Measurements from ENCODE around the gene MYO15B.
A peak's percentile ranks its signal among the peaks of the same experiment; 100 is the strongest.

MYO15B gene

DNA sequence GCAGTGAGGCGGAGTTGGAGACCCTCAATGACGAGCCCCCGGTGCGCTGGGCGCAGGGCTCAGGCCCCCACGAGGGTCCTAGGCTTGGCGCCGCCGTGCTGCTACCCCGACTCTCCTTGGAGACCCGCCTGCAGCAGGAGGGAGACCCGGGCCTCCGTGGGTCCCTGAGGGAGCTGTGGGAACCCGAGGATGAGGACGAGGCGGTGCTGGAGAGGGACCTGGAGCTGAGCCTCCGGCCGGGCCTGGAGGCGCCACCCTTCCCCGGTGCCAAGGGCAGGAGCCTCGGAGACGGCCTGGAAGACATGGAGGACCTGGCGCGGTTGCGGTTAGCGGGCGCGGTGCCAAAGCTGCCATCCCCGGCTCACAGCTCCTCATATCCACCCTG is 2.3 kb downstream of the MYO15B start:
- no peak for TF ChIP-seq EZH2 (IDR thresholded peaks at IDR 0.05; ENCODE audit: borderline replicate concordance, low read depth, low read length, severe bottlenecking)
- no peak for TF ChIP-seq CTCF (IDR thresholded peaks at IDR 0.05; ENCODE audit: borderline replicate concordance, extremely low read depth, low read length, poor library complexity, severe bottlenecking)
- H3K4me3 ChIP-seq (ENCODE audit: low read depth in 1 of 2, low read length in 2 of 2) = peak overlapping the region in 1 of 2 experiments; percentile 63; a peak in 2 of 4 replicates
- peak overlapping the region; percentile 62 for H3K9ac ChIP-seq (ENCODE audit: low read depth, low read length)
- H3K9me3 ChIP-seq (ENCODE audit: insufficient read depth, low read length, severe bottlenecking) = no peaks in the 10 kb centered on the region
- H3K27me3 ChIP-seq (ENCODE audit: insufficient read depth, low read length, poor library complexity) = peaks cover 15% of the 10 kb centered on the region
- H3K4me2 ChIP-seq (ENCODE audit: insufficient read depth, low read length) = peak overlapping the region; percentile 83
- no peaks in the 10 kb centered on the region for H4K20me1 ChIP-seq (ENCODE audit: insufficient read depth, low read length)
- no peak overlapping the region; the same call in 1 of the 2 replicates for H3K27ac ChIP-seq (ENCODE audit: low read length)
- no peak for ATAC-seq (ENCODE audit: insufficient read depth, low read depth)
- peak overlapping the region; percentile 92 for H2AFZ ChIP-seq (ENCODE audit: low read depth, low read length)
- H3K36me3 ChIP-seq (ENCODE audit: insufficient read depth, low read length) = no peaks in the 10 kb centered on the region
- peaks cover 21% of the 10 kb centered on the region for H3K4me1 ChIP-seq (ENCODE audit: insufficient read depth, low read length)
- no peaks in the 10 kb centered on the region for H3K79me2 ChIP-seq (ENCODE audit: insufficient read depth, low read length)
- no peak for DNase-seq

DNA sequence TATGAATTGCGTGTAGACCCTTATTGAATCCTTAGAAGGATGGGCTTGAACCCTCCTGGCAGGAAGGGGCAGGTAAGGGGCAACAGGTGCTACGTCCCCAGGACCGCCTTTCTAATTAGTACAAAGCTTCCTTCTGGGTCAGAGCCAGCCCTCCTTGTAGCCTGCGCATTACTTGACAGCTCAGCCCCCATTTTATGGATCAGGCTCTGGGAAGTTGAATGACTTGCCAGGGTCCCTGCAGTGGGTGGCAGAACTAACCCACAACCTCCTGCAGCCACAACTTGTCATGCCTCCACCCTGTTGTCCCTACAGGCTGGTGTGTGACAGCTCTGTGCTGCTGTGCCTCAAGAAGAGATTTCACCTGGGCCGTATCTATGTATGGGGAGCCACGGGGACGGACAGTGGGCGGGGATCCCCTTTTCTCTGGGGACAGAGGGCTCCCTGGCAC is 2.7 kb downstream of the MYO15B start:
- no peaks in the 10 kb centered on the region for H3K9me3 ChIP-seq (ENCODE audit: insufficient read depth, low read length, severe bottlenecking)

DNA sequence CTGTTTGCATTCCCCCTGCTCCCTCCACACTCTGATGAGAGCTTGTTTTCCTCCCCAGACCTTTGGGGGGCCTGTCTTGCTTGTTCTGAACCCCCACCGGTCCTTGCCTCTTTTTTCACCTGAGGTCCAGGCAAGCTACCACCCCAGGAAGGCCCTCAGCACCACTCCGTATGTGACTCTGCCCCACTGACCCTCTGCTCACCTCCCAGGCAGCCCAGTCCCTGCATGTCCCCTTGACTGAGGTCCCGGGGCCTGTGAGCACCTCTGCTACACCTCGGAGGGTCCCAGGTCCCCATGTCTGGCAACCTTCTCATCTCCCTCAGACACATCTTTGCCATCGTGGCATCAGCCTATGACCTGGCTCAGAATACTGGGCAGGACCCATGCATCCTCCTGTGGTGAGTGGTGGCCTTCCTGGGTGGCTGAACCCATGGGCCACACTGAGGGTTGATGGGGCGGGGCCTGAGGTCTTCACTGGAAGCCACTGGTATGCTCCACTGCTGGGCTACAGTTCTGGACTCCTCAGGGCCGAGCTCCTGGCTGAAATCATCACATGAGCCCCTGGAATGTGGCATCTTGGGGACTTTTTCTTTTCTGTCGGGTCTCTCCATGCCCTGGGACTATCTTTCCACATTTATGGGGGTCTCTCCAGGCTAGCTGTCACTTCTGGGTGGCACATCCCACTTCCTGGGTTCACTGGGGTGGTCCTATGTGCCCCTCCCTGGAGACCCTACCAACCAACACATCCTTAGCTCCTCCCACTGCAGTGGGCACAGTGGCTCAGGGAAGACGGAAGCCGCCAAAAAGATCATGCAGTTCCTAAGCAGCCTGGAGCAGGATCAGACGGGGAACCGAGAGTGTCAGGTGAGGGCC is 3.5 kb downstream of the MYO15B start:
- no peak overlapping the region for H3K9ac ChIP-seq (ENCODE audit: low read depth, low read length)
- peaks cover 15% of the 10 kb centered on the region for H3K27me3 ChIP-seq (ENCODE audit: insufficient read depth, low read length, poor library complexity)
- TF ChIP-seq CTCF (IDR thresholded peaks at IDR 0.05; ENCODE audit: borderline replicate concordance, extremely low read depth, low read length, poor library complexity, severe bottlenecking) (no peak), EZH2 (IDR thresholded peaks at IDR 0.05; ENCODE audit: borderline replicate concordance, low read depth, low read length, severe bottlenecking) (no peak)
- H3K36me3 ChIP-seq (ENCODE audit: insufficient read depth, low read length) = no peaks in the 10 kb centered on the region
- H3K27ac ChIP-seq (ENCODE audit: low read length) = no peak overlapping the region
- no peak overlapping the region for H2AFZ ChIP-seq (ENCODE audit: low read depth, low read length)
- H3K4me2 ChIP-seq (ENCODE audit: insufficient read depth, low read length) = no peak overlapping the region
- H3K9me3 ChIP-seq (ENCODE audit: insufficient read depth, low read length, severe bottlenecking) = no peaks in the 10 kb centered on the region
- ATAC-seq (ENCODE audit: insufficient read depth, low read depth) (no peak), DNase-seq (no peak)
- H3K79me2 ChIP-seq (ENCODE audit: insufficient read depth, low read length) = no peaks in the 10 kb centered on the region
- 0 out of 2 replicates have a peak, but pooled peaks cover 4% of the 10 kb centered on the region for H4K20me1 ChIP-seq (ENCODE audit: insufficient read depth, low read length)
- H3K4me1 ChIP-seq (ENCODE audit: insufficient read depth, low read length) = peaks cover 21% of the 10 kb centered on the region
- H3K4me3 ChIP-seq (ENCODE audit: low read depth in 1 of 2, low read length in 2 of 2) = no peak overlapping the region

More for the DNA sequence above, 2.7 kb downstream of the MYO15B start:
- Histone ChIP-seq H3K4me3 (ENCODE audit: low read depth in 1 of 2, low read length in 2 of 2) (no peak overlapping the region), H3K4me1 (ENCODE audit: insufficient read depth, low read length) (peaks cover 21% of the 10 kb centered on the region), H3K27ac (ENCODE audit: low read length) (no peak overlapping the region), H3K79me2 (ENCODE audit: insufficient read depth, low read length) (no peaks in the 10 kb centered on the region), H3K27me3 (ENCODE audit: insufficient read depth, low read length, poor library complexity) (peaks cover 15% of the 10 kb centered on the region), H4K20me1 (ENCODE audit: insufficient read depth, low read length) (no peaks in the 10 kb centered on the region), H2AFZ (ENCODE audit: low read depth, low read length) (no peak overlapping the region), H3K4me2 (ENCODE audit: insufficient read depth, low read length) (no peak overlapping the region; the same call in 1 of the 2 replicates), H3K36me3 (ENCODE audit: insufficient read depth, low read length) (no peaks in the 10 kb centered on the region), H3K9ac (ENCODE audit: low read depth, low read length) (no peak overlapping the region)
- TF ChIP-seq CTCF (IDR thresholded peaks at IDR 0.05; ENCODE audit: borderline replicate concordance, extremely low read depth, low read length, poor library complexity, severe bottlenecking) = no peak
- TF ChIP-seq EZH2 (IDR thresholded peaks at IDR 0.05; ENCODE audit: borderline replicate concordance, low read depth, low read length, severe bottlenecking) = no peak
- no peak for ATAC-seq (ENCODE audit: insufficient read depth, low read depth)
- no peak for DNase-seq
